PC-9 (cell line): ENCODE data around the gene ZNF808. TPM values are rescaled to one million over a fixed set of nuclear protein-coding genes. Genes with fewer than 3 reads are reported as not detected.
"Not testable (repeated sequence)": the region's sequence is repeated elsewhere in the genome, so short reads cannot be mapped to it uniquely, and the experiment has no call there.

ENCODE experiments used
- Bru-seq: library from RNA; stranded (reverse); fragments of 400-500 nt; gene quantifications from one replicate; lab custom pipeline; 2021; lab: Mats Ljungman, UMichigan
- BruChase-seq, 2 experiments: library from RNA; stranded (reverse); fragments of 400-500 nt; gene quantifications; one replicate each; lab custom pipeline; 2021; lab: Mats Ljungman, UMichigan
- BruUV-seq: library from RNA; stranded (reverse); fragments of 400-500 nt; replicated peaks from 2 replicates; lab custom pipeline; 2021; lab: Mats Ljungman, UMichigan
- CTCF ChIA-PET: fragments of 300-600 bp; sonication (Branson Sonifier 250); formaldehyde crosslinking; loops from one replicate; lab custom pipeline; 2022; ENCODE audit warnings: antibody characterized with exemption; lab: Charles Lee
- POLR2A ChIA-PET: fragments of 300-600 bp; sonication (Branson Sonifier 250); formaldehyde crosslinking; loops from one replicate; lab custom pipeline; 2022; ENCODE audit warnings: antibody characterized with exemption; ENCODE audit not compliant: unreplicated experiment; lab: Charles Lee
- DNase-seq, 2 experiments: peaks; one replicate each; pipeline versions ENCODE4 v3.0.0 to v3.0.0-alpha.2; 2015 to 2022; ENCODE audit warnings: mixed read lengths in 1 of 2
- H2AFZ ChIP-seq: fragments of 200-600 bp; sonication (generic); 2 replicates; pipeline ENCODE4 v1.8.1; 2017; ENCODE audit warnings: antibody characterized with exemption
- H3F3A ChIP-seq: fragments of 200-600 bp; sonication (generic); 2 replicates; pipeline ENCODE4 v1.8.1; 2017; ENCODE audit warnings: antibody characterized with exemption, mild to moderate bottlenecking, low read depth; ENCODE audit not compliant: insufficient read depth
- H3K27ac ChIP-seq: fragments of 200-600 bp; sonication (generic); 2 replicates; pipeline ENCODE4 v1.6.1; 2016; ENCODE audit warnings: mixed run types
- H3K27me3 ChIP-seq: fragments of 200-600 bp; sonication (generic); 2 replicates; pipeline ENCODE4 v1.6.1; 2016; ENCODE audit warnings: low read depth, mixed run types; ENCODE audit not compliant: insufficient read depth
- H3K36me3 ChIP-seq: fragments of 200-600 bp; sonication (generic); 2 replicates; pipeline ENCODE4 v1.6.1; 2016; ENCODE audit warnings: low read depth, mixed run types
- H3K4me1 ChIP-seq: fragments of 200-600 bp; sonication (generic); replicated peaks from 2 replicates; pipeline ENCODE4 v1.6.1; 2016; ENCODE audit warnings: mixed run types; ENCODE audit not compliant: insufficient read depth
- H3K4me2 ChIP-seq: fragments of 200-600 bp; sonication (generic); 2 replicates; pipeline ENCODE4 v1.6.1; 2017; ENCODE audit warnings: mixed run types
- H3K4me3 ChIP-seq: fragments of 200-600 bp; sonication (generic); 2 replicates; pipeline ENCODE4 v1.6.1; 2016; ENCODE audit warnings: mixed run types
- H3K79me2 ChIP-seq: fragments of 200-600 bp; sonication (generic); 2 replicates; pipeline ENCODE4 v1.6.1; 2017; ENCODE audit warnings: low read depth, mixed run types
- H3K9me2 ChIP-seq: fragments of 200-600 bp; sonication (generic); 2 replicates; pipeline ENCODE4 v1.8.1; 2017; ENCODE audit warnings: mild to moderate bottlenecking; ENCODE audit not compliant: insufficient read depth
- H3K9me3 ChIP-seq: fragments of 200-600 bp; sonication (generic); 2 replicates; pipeline ENCODE4 v1.8.1; 2016; ENCODE audit warnings: low read depth; ENCODE audit not compliant: insufficient read depth
- H4K20me1 ChIP-seq: fragments of 200-600 bp; sonication (generic); 2 replicates; pipeline ENCODE4 v1.8.1; 2017; ENCODE audit not compliant: insufficient read depth
- CTCF ChIP-seq: fragments of 200-600 bp; sonication (generic); conservative IDR thresholded peaks from 2 replicates; pipeline ENCODE4 v1.6.1; 2017; ENCODE audit warnings: mixed run types, antibody characterized with exemption, mild to moderate bottlenecking, moderate library complexity
- EZH2 ChIP-seq: fragments of 200-600 bp; sonication (generic); IDR thresholded peaks from 2 replicates; pipeline ENCODE4 v1.8.0; 2017; ENCODE audit warnings: antibody characterized with exemption, low read depth
- intact Hi-C: fragments of 100-400 bp; cut with micrococcal nuclease; formaldehyde crosslinking; loops from one replicate; pipeline ENCODE4 v1.10.0; 2022; ENCODE audit not compliant: unreplicated experiment
- long read RNA-seq: library from polyadenylated mRNA; stranded (forward); transcript quantifications from one replicate; pipeline ENCODE4 v2.0.0, GENCODE V29; 2022
- total RNA-seq: library from RNA; stranded (reverse); gene quantifications from 2 replicates; pipeline ENCODE4 v1.2.3, GENCODE V29; 2021

ZNF808 gene
- total RNA-seq (24.1 and 26.6 TPM in 2 replicates), Bru-seq, nascent RNA (percentile 71 among the genes with signal in this experiment), BruChase-seq, experiment 1, labeled RNA remaining after a 2-hour chase (percentile 71 among the genes with signal in this experiment), BruChase-seq, experiment 2, labeled RNA remaining after a 6-hour chase (percentile 76 among the genes with signal in this experiment)
- long read RNA-seq, partial matches to known transcripts, result 0 of 2 reads
- long read RNA-seq, other reads (novel, unspliced or antisense), result 0 of 2 reads

GRCh38 chr19:52527134-52527955, at the start of gene ZNF808:
TSS of gene ZNF808 (plus strand) at chr19:52527668. CDS start at chr19:52543285, 15,617 bp downstream.
- CTCF ChIA-PET, result interaction anchor here (0.5 to 1.0 kb wide), 2 partner anchors 9 to 111 kb away, joined by 3 read pairs; no protein-coding TSS in a partner anchor
- H3K27me3 ChIP-seq, result no peaks in the 10 kb centered on the region
- peaks cover 6% of the 10 kb centered on the region; the same call in 1 of the 2 replicates for H3K4me1 ChIP-seq
- H3K9me2 ChIP-seq, result no peaks in the 10 kb centered on the region
- peak within 1 kb of the TSS; percentile 89 for H3K4me3 ChIP-seq
- no TSS peak for BruUV-seq
- DNase-seq, result peak; percentile 90 to 92
- peak; percentile 72 for TF ChIP-seq CTCF
- TF ChIP-seq EZH2, result no peak
- peak within 1 kb of the TSS; percentile 99 for H3K4me2 ChIP-seq
- POLR2A ChIA-PET, result interaction anchor here (0.5 to 0.7 kb wide), 3 partner anchors 235 to 1168 kb away, joined by 3 to 11 read pairs (median 9); no protein-coding TSS in a partner anchor
- H3F3A ChIP-seq, result peaks cover 9% of the 10 kb centered on the region; the same call in 1 of the 2 replicates
- peak within 1 kb of the TSS; percentile 99 for H2AFZ ChIP-seq
- intact Hi-C loops, result loop anchor here (1.0 kb wide), 1 partner anchor 208 kb away; the partner anchor contains the start of gene ZNF611
- H3K9me3 ChIP-seq, result peaks cover 46% of the 10 kb centered on the region
- peaks cover 5% of the 10 kb centered on the region; the same call in 1 of the 2 replicates for H3K36me3 ChIP-seq
- H3K27ac ChIP-seq, result peak within 1 kb of the TSS; percentile 57
- peaks cover 23% of the 10 kb centered on the region for H3K79me2 ChIP-seq
- no peaks in the 10 kb centered on the region for H4K20me1 ChIP-seq

- H3K4me2 ChIP-seq, intact Hi-C loops, H3K27ac ChIP-seq, BruUV-seq, CTCF ChIA-PET, H3K9me2 ChIP-seq, H3K4me1 ChIP-seq, DNase-seq, H3K79me2 ChIP-seq, H3K36me3 ChIP-seq, POLR2A ChIA-PET, H3F3A ChIP-seq, H4K20me1 ChIP-seq, H3K4me3 ChIP-seq, H2AFZ ChIP-seq: not testable (repeated sequence)
- Histone ChIP-seq H3K27me3 (peaks cover 21% of the 10 kb centered on the region), H3K9me3 (peaks cover 21% of the 10 kb centered on the region; the same call in 1 of the 2 replicates)
Measured at GRCh38 chr19:52484111-52484743, 43.2 kb upstream of the ZNF808 start.

- peaks cover 21% of the 10 kb centered on the region; the same call in 1 of the 2 replicates for H3K9me3 ChIP-seq
- H3K4me2 ChIP-seq, H3K4me1 ChIP-seq, H3K9me2 ChIP-seq, BruUV-seq, H3K4me3 ChIP-seq, H3K27ac ChIP-seq, DNase-seq, H3K36me3 ChIP-seq, H3K79me2 ChIP-seq, H4K20me1 ChIP-seq, intact Hi-C loops, H2AFZ ChIP-seq, CTCF ChIA-PET, POLR2A ChIA-PET, H3F3A ChIP-seq: not testable (repeated sequence)
- H3K27me3 ChIP-seq, result peaks cover 21% of the 10 kb centered on the region
Measured at GRCh38 chr19:52485064-52485463, 42.4 kb upstream of the ZNF808 start.

GRCh38 chr19:52485561-52486240, 41.8 kb upstream of the ZNF808 start:
- Histone ChIP-seq H3K9me3 (peaks cover 20% of the 10 kb centered on the region; the same call in 1 of the 2 replicates), H3K27me3 (peaks cover 21% of the 10 kb centered on the region)
- H3K4me1 ChIP-seq, H2AFZ ChIP-seq, DNase-seq, CTCF ChIA-PET, H3F3A ChIP-seq, BruUV-seq, H3K4me3 ChIP-seq, H3K9me2 ChIP-seq, H3K4me2 ChIP-seq, intact Hi-C loops, H4K20me1 ChIP-seq, H3K79me2 ChIP-seq, H3K36me3 ChIP-seq, POLR2A ChIA-PET, H3K27ac ChIP-seq: not testable (repeated sequence)
